Pancreas (tissue), 10 donors: ENCODE results near the gene ZNRD2. TPM values are rescaled to one million over a fixed set of nuclear protein-coding genes. Genes with fewer than 3 reads are reported as not detected.

ENCODE experiments used
- ATAC-seq, 4 donors: fragments of 200-7000 bp; cut with Tn5 transposase; one replicate each; pipeline versions ENCODE4 v1.8.0 to v1.9.1; 2020; ENCODE audit warnings: mild to moderate bottlenecking in 4 of 4, moderate library complexity in 4 of 4
- DNase-seq, 6 donors: peaks; one replicate each; pipeline ENCODE4 v3.0.0-alpha.2; 2020
- FAIRE-seq: peaks from 2 replicates; lab custom pipeline; 2012; peaks lifted over from hg19 to GRCh38; lab: Jason Lieb, UNC
- H3K27ac ChIP-seq, 4 donors: fragments of 200-600 bp; sonication (generic); 1 replicate in 3 of 4; 2 replicates in 1 of 4; pipeline versions ENCODE4 v1.5.0 to v1.8.0; 2020
- H3K27me3 ChIP-seq, 4 donors: fragments of 200-600 bp; one replicate each; pipeline ENCODE4 v1.8.0; 2021
- H3K36me3 ChIP-seq, 3 donors: fragments of 200-600 bp; sonication (generic) in 1 of 3; one replicate each; pipeline versions ENCODE4 v1.5.0 to v1.8.0; 2020 to 2021
- H3K4me1 ChIP-seq, 3 donors: fragments of 200-600 bp; one replicate each; pipeline ENCODE4 v1.8.0; 2021
- H3K4me3 ChIP-seq, 4 donors: fragments of 200-600 bp; sonication (generic) in 2 of 4; one replicate each; pipeline versions ENCODE4 v1.5.0 to v1.8.0; 2020 to 2021
- H3K9me3 ChIP-seq, 4 donors: fragments of 200-600 bp; one replicate each; pipeline ENCODE4 v1.8.0; 2021
- WGBS, 2 donors: extraction: QIAGEN DNeasy Blood & Tissue Kit; methylation state at CpG; one replicate each; pipeline ENCODE4 v1.1.7; 2013; 5-methylcytosine and 5-hydroxymethylcytosine counted together
- intact Hi-C, 3 donors: fragments of 100-400 bp; cut with DNase I; formaldehyde crosslinking; loops; one replicate each; pipeline versions ENCODE4 v1.11.1 to v1.14.2; 2022
- polyA plus RNA-seq, 2 donors: library from polyadenylated mRNA; stranded (reverse); fragments of 200-250 nt; gene quantifications; one replicate each; pipeline ENCODE4 v1.2.3, GENCODE V29; 2013
- total RNA-seq, 6 donors: library from RNA; stranded (reverse); fragmentation: NEBNext Ultra II Directional in 4 of 6; extraction: Animal tissue kit (Norgen Biotek cat#: 25700) in 4 of 6; gene quantifications; one replicate each; pipeline versions ENCODE4 v1.2.1 to v1.2.4, GENCODE V29; 2021 to 2023
- TF ChIP-seq, protein P1 (sequence below), 4 donors: fragments of 200-600 bp; sonication (generic) in 3 of 4; IDR thresholded peaks; one replicate each; pipeline versions ENCODE4 v1.5.0 to v1.8.0; 2021; ENCODE audit warnings: antibody characterized with exemption in 4 of 4
- donor health status: healthy with polysubstance abuse.
- donor health status: DM: no; HTN: no; CAD: no; lungs with moderate emphysema.
- donor health status: DM: no; HTN: no; CAD: no.
- donor health status: control.
- donor health status: control.
- donor health status: Bipolar disorder and iron deficiency.
- donor health status: DM: yes; HTN: yes; CAD: no.
- donor health status: DM: no; HTN: no; CAD: no.
- donor health status: DM: no; HTN: no; CAD: no.
- donor health status: DM: yes; HTN: yes; CAD: no.

ZNRD2 gene
- total and polyA plus RNA-seq, 8 donors, result 17.8 to 34.8 (median 22.6) TPM

DNA sequence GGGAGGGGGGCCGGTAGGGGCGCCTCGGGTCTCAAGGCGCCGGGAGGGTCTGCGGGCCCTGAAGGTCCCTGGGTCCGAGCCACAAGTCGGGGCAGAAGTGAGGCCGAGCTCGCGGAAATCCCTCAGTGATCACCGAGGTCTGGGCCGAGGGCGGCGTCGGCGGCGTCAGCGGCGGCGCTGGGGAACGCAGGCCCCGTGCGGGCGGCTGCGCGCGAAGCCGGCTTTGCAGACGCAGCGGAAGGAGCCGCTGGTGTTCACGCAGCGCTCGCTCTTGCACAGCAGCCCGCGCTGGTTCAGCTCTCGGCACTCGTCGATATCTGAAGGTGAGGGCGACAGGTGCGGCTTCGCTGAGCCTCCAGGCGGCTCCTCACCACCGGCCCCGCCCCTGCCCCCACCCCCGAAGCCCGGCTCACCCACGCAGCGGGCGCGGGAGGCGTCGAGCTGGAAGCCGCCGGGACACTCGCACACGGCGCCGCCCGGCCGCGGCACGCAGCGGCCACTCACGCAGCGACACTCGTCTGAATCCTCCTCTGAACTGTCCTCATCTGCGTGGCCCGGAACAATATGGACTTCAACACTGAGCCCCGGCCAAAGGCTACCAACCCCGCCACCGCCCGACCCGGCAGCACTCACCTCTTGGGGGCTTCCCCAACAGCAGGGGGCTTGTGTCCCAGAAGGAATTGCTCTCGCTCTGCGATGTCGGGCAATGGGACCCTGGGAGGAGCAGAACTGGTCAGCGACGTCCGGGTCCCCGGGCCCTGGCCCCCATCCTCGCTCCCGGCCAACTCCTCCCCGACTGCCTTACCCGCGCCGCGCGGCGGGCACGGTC is 31.1 kb upstream of the ZNRD2 start:
- no peak for FAIRE-seq
- H3K36me3 ChIP-seq, result peaks cover 0 to 9% (median 0%) of the 10 kb centered on the region in 3 donors
- TF ChIP-seq, protein P1, sequence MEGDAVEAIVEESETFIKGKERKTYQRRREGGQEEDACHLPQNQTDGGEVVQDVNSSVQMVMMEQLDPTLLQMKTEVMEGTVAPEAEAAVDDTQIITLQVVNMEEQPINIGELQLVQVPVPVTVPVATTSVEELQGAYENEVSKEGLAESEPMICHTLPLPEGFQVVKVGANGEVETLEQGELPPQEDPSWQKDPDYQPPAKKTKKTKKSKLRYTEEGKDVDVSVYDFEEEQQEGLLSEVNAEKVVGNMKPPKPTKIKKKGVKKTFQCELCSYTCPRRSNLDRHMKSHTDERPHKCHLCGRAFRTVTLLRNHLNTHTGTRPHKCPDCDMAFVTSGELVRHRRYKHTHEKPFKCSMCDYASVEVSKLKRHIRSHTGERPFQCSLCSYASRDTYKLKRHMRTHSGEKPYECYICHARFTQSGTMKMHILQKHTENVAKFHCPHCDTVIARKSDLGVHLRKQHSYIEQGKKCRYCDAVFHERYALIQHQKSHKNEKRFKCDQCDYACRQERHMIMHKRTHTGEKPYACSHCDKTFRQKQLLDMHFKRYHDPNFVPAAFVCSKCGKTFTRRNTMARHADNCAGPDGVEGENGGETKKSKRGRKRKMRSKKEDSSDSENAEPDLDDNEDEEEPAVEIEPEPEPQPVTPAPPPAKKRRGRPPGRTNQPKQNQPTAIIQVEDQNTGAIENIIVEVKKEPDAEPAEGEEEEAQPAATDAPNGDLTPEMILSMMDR (IDR thresholded peaks at IDR 0.05), result no peak
- WGBS, 2 donors, result 85 to 87% methylated on average over 91 to 92 of the region's 92 CpGs
- peak overlapping the region; percentile 77 to 87 (median 80) for H3K27ac ChIP-seq
- DNase-seq, result peak in 3 of 6 donors; percentile 31 to 67 (median 59)
- ATAC-seq, result no peak
- H3K4me1 ChIP-seq, result peaks cover 5 to 11% (median 7%) of the 10 kb centered on the region in 3 donors
- no peaks in the 10 kb centered on the region for H3K9me3 ChIP-seq
- intact Hi-C loops, result loop anchor here in 2 of 3 donors (10.0 kb wide), 2 partner anchors 46 to 324 kb away; no protein-coding TSS in a partner anchor
- no peaks in the 10 kb centered on the region for H3K27me3 ChIP-seq
- H3K4me3 ChIP-seq, result peak overlapping the region in 3 of 4 donors; percentile 43 to 66 (median 51)

GRCh38 chr11:65539744-65540289 is 30.5 kb upstream of the ZNRD2 start:
- intact Hi-C loops, result loop anchor here in 2 of 3 donors (10.0 kb wide), 2 partner anchors 45 to 325 kb away; no protein-coding TSS in a partner anchor
- DNase-seq (peak; percentile 83 to 95 (median 87)), ATAC-seq (peak; percentile 58 to 78 (median 70)), FAIRE-seq (no peak)
- TF ChIP-seq, protein P1 (IDR thresholded peaks at IDR 0.05), result peak in 2 of 4 donors; percentile 22 to 36
- peaks cover 0 to 9% (median 0%) of the 10 kb centered on the region in 3 donors for H3K36me3 ChIP-seq
- peak overlapping the region; percentile 77 to 87 (median 80) for H3K27ac ChIP-seq
- peaks cover 5 to 11% (median 7%) of the 10 kb centered on the region in 3 donors for H3K4me1 ChIP-seq
- H3K9me3 ChIP-seq, result no peaks in the 10 kb centered on the region
- no peaks in the 10 kb centered on the region for H3K27me3 ChIP-seq
- peak overlapping the region; percentile 39 to 66 (median 47) for H3K4me3 ChIP-seq
- 7 to 8% methylated on average over 49 to 60 of the region's 60 CpGs for whole genome bisulfite sequencing, 2 donors

DNA sequence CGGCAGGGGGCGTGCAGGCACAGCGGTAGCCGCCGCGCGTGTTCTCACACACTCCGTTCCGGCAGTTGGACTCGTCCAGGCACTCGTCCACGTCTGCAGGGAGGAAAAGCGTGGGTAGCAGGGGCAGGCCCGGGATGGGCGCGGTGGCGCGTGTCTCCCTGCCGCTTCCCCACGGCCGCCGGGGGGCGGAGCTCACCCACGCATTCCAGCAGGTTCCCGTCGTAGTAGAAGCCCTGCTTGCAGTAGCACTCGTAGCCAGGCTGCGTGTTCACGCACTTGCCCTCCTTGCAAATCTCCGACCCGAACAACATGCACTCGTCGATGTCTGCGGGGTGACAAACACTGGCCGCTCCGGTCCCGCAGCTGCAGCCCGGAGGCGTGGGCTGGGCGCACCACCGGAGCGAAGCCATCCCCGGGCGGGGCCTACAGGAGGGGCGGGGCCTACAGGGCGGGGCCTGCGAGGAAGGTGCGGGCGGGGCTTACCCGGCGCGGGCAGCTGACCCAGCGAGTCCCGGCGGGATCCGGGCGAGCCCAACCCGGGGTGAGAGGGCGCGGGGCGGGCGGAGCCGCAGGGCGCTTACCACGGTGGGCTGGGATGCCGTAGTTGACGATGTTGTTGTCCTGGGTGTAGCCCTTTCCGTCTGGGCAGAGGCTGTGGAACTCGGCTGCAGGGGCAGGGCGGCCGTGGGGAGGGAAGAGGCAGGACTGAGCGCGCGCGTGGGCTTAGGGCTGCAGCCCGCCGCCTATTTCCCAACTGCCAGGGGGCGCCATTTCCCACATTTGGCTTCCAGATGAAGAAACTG is 29.8 kb upstream of the ZNRD2 start:
- intact Hi-C loops, result no loop called here
- peak; percentile 88 to 97 (median 94) for DNase-seq
- H3K4me1 ChIP-seq, result peaks cover 5 to 11% (median 7%) of the 10 kb centered on the region in 3 donors
- peak; percentile 86 to 95 (median 92) for ATAC-seq
- H3K27me3 ChIP-seq, result no peaks in the 10 kb centered on the region
- H3K4me3 ChIP-seq, result peak overlapping the region; percentile 39 to 66 (median 47)
- TF ChIP-seq, protein P1 (IDR thresholded peaks at IDR 0.05), result peak; percentile 69 to 79 (median 76)
- peak overlapping the region; percentile 77 to 87 (median 80) for H3K27ac ChIP-seq
- 0 to 1% methylated on average over 62 to 78 of the region's 78 CpGs for WGBS, 2 donors
- H3K9me3 ChIP-seq, result no peaks in the 10 kb centered on the region
- peaks cover 0 to 9% (median 0%) of the 10 kb centered on the region in 3 donors for H3K36me3 ChIP-seq
- no peak for FAIRE-seq

DNA sequence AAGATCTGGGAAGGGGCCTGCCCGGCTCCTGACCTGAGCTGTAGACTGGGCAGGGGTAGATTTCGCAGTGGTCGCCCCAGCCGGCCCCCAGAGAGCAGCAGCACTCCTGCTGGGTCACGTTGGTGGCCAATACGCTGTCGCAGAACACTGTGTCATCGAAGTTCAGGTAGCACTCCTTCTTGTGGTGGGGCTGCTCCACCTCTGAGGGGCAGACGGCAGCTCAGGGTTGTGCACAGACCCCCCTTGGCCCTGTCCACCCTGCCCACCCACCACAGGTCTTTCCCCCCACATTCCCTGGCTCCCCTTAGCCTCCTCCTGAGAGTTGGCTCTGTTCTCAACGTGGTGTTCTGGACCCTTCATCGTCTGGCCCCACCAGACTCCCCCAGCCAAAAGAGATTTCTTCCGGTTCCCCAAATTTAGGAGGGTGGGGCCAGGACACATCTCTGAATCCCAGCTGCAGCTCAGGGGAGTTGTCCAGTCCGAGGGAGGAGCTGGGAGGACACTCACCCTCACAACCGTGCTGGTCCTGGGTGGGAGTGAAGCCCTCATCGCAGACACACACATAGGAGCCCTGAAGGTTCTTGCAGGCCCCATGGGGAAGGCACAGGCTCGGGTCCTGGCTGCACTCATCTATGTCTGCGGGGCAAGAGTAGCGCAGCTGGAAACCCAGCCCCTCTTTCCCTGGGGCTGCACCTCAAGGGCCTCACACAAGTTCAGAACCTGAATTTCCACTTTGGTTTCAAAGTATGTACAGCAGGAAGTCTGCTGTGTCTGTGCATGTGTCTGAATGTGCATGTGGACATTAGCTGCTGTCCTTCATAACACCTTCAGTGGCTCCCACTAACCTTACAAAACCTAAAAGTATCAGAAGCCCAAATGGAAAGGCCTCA is 28.9 kb upstream of the ZNRD2 start:
- ATAC-seq (no peak), DNase-seq (peak in 3 of 6 donors; percentile 23 to 67 (median 53)), FAIRE-seq (no peak)
- Histone ChIP-seq H3K27ac (peak overlapping the region; percentile 77 to 87 (median 80)), H3K4me1 (peaks cover 5 to 13% (median 7%) of the 10 kb centered on the region in 3 donors), H3K9me3 (no peaks in the 10 kb centered on the region), H3K27me3 (no peaks in the 10 kb centered on the region), H3K4me3 (peak overlapping the region in 2 of 4 donors; percentile 43 to 66), H3K36me3 (peaks cover 0 to 9% (median 0%) of the 10 kb centered on the region in 3 donors)
- intact Hi-C loops, result no loop called here
- TF ChIP-seq, protein P1 (IDR thresholded peaks at IDR 0.05), result no peak
- 41 to 42% methylated on average over 18 of the region's 18 CpGs for WGBS, 2 donors
